ENCODE measurements around the gene CREB5.

The CREB5 gene

DNA sequence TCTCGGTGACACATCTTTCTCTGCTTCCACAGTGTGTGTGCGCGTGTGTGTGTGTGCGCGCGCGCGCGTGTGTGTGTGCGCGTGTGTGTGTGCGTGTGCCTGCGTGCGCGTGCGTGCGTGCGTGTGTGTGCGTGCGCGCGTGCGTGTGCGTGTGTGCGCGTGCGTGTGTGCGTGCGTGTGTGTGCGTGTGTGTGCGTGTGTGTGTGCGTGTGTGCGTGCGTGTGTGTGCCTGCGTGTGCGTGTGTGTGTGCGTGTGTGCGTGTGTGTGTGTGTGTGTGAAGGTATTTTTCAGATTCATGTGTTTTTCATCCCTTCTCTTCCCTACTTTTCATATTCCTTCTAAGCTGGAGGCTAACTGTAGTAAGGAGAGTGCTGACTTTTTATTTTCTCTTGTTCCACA, 148.4 kb downstream of the CREB5 start:
- H3K9ac ChIP-seq (ENCODE audit: low read length) = no peak overlapping the region
- no peaks in the 10 kb centered on the region for H3K27me3 ChIP-seq (ENCODE audit: control insufficient read depth in 1 of 2, insufficient read depth in 2 of 2, low read length in 2 of 2)
- no peaks in the 10 kb centered on the region for H3K4me1 ChIP-seq (ENCODE audit: insufficient read depth, low read length)
- no peak overlapping the region for H3K4me3 ChIP-seq (ENCODE audit: low read depth in 1 of 2, low read length in 2 of 2)
- no peaks in the 10 kb centered on the region for H3K36me3 ChIP-seq (ENCODE audit: insufficient read depth, low read length)
- H3K27ac ChIP-seq (ENCODE audit: low read depth, low read length) = no peak overlapping the region
- H3K9me3 ChIP-seq (ENCODE audit: low read length) = no peaks in the 10 kb centered on the region

DNA sequence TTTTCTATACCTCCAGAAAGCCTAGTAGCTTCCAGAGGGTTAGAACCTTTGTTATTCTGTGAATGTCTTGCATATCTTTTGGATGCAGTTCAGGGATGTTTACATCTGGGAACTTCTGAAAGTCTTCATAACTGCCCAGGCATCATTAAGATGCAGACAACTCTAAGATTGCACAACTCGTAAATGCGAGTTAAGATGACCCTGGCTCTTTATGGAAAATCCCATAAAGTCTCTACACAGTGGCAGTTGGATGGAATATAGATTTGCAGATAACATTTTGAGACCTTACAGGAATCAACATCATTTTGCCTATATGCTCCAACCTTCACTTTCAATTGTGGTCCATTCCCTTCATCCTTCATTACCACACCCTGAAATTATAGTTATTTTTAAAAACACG, 151.7 kb downstream of the CREB5 start:
- Histone ChIP-seq H3K4me1 (ENCODE audit: insufficient read depth, low read length) (no peaks in the 10 kb centered on the region), H3K4me3 (ENCODE audit: low read depth in 1 of 2, low read length in 2 of 2) (no peak overlapping the region), H3K9me3 (ENCODE audit: low read length) (no peaks in the 10 kb centered on the region), H3K36me3 (ENCODE audit: insufficient read depth, low read length) (no peaks in the 10 kb centered on the region), H3K9ac (ENCODE audit: low read length) (no peak overlapping the region), H3K27ac (ENCODE audit: low read depth, low read length) (no peak overlapping the region), H3K27me3 (ENCODE audit: control insufficient read depth in 1 of 2, insufficient read depth in 2 of 2, low read length in 2 of 2) (no peaks in the 10 kb centered on the region)

GRCh38 chr7:28564755-28565374, 152.5 kb downstream of the CREB5 start:
- H3K27me3 ChIP-seq (ENCODE audit: control insufficient read depth in 1 of 2, insufficient read depth in 2 of 2, low read length in 2 of 2) = no peaks in the 10 kb centered on the region
- H3K27ac ChIP-seq (ENCODE audit: low read depth, low read length) = no peak overlapping the region
- H3K9ac ChIP-seq (ENCODE audit: low read length) = no peak overlapping the region
- no peaks in the 10 kb centered on the region for H3K4me1 ChIP-seq (ENCODE audit: insufficient read depth, low read length)
- no peak overlapping the region for H3K4me3 ChIP-seq (ENCODE audit: low read depth in 1 of 2, low read length in 2 of 2)
- H3K36me3 ChIP-seq (ENCODE audit: insufficient read depth, low read length) = no peaks in the 10 kb centered on the region
- no peaks in the 10 kb centered on the region for H3K9me3 ChIP-seq (ENCODE audit: low read length)

- Histone ChIP-seq H3K9me3 (ENCODE audit: low read length) (no peaks in the 10 kb centered on the region), H3K4me3 (ENCODE audit: low read depth in 1 of 2, low read length in 2 of 2) (no peak overlapping the region), H3K27me3 (ENCODE audit: control insufficient read depth in 1 of 2, insufficient read depth in 2 of 2, low read length in 2 of 2) (no peaks in the 10 kb centered on the region), H3K9ac (ENCODE audit: low read length) (no peak overlapping the region), H3K36me3 (ENCODE audit: insufficient read depth, low read length) (no peaks in the 10 kb centered on the region), H3K4me1 (ENCODE audit: insufficient read depth, low read length) (no peaks in the 10 kb centered on the region), H3K27ac (ENCODE audit: low read depth, low read length) (no peak overlapping the region)
Measured at GRCh38 chr7:28565980-28566379, 153.7 kb downstream of the CREB5 start.

DNA sequence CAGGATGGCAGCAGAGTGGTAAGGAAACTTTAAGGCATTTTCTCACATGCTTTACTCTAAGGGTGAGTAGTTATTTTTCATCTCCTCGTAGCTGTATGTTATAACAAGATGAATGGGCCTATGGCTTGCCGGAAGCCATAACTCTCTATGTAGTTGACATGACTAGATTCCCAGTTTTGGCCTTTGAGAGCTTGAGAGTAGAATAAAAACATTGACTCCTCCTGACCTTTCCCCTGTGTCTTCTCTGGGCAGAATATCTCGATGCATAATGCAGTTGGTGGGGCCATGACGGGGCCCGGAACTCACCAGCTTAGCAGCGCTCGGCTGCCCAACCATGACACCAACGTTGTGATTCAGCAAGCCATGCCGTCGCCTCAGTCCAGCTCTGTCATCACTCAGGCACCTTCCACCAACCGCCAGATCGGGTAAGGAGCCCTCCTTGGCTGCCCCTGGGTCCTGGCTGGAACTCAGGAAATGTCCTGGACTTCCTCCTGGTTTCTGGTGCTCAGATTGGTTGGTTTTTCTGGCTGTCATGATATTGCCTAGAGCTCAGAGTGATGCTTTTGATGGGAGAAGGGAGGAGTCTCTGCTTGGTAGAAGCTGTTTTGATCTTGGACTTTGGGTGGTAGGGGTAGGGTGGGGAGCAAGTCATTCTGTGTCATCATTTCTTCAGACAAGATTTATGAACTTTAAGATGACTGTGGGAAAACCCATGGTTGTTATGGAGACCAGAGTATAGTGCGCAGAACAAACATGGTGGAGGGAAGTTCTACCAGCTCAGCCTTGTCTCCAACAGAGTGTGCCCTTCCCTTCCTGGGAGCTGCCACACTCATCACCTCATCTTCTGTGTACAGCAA, 158.0 kb downstream of the CREB5 start:
- Histone ChIP-seq H3K36me3 (ENCODE audit: insufficient read depth, low read length) (no peaks in the 10 kb centered on the region), H3K9ac (ENCODE audit: low read length) (no peak overlapping the region)

GRCh38 chr7:28570970-28571288, 158.6 kb downstream of the CREB5 start:
- H3K27ac ChIP-seq (ENCODE audit: low read depth, low read length) = no peak overlapping the region
- no peaks in the 10 kb centered on the region for H3K9me3 ChIP-seq (ENCODE audit: low read length)
- H3K27me3 ChIP-seq (ENCODE audit: control insufficient read depth in 1 of 2, insufficient read depth in 2 of 2, low read length in 2 of 2) = no peaks in the 10 kb centered on the region
- no peaks in the 10 kb centered on the region for H3K4me1 ChIP-seq (ENCODE audit: insufficient read depth, low read length)
- no peak overlapping the region for H3K9ac ChIP-seq (ENCODE audit: low read length)
- H3K4me3 ChIP-seq (ENCODE audit: low read depth in 1 of 2, low read length in 2 of 2) = no peak overlapping the region
- no peaks in the 10 kb centered on the region for H3K36me3 ChIP-seq (ENCODE audit: insufficient read depth, low read length)

More for the DNA sequence above, 158.0 kb downstream of the CREB5 start:
- no peaks in the 10 kb centered on the region for H3K4me1 ChIP-seq (ENCODE audit: insufficient read depth, low read length)
- H3K27me3 ChIP-seq (ENCODE audit: control insufficient read depth in 1 of 2, insufficient read depth in 2 of 2, low read length in 2 of 2) = no peaks in the 10 kb centered on the region
- H3K4me3 ChIP-seq (ENCODE audit: low read depth in 1 of 2, low read length in 2 of 2) = no peak overlapping the region
- H3K9me3 ChIP-seq (ENCODE audit: low read length) = no peaks in the 10 kb centered on the region
- H3K27ac ChIP-seq (ENCODE audit: low read depth, low read length) = no peak overlapping the region

- no peaks in the 10 kb centered on the region for H3K27me3 ChIP-seq (ENCODE audit: control insufficient read depth in 1 of 2, insufficient read depth in 2 of 2, low read length in 2 of 2)
- H3K9me3 ChIP-seq (ENCODE audit: low read length) = no peaks in the 10 kb centered on the region
- H3K4me3 ChIP-seq (ENCODE audit: low read depth in 1 of 2, low read length in 2 of 2) = no peak overlapping the region
- H3K9ac ChIP-seq (ENCODE audit: low read length) = no peak overlapping the region
- H3K27ac ChIP-seq (ENCODE audit: low read depth, low read length) = no peak overlapping the region
- no peaks in the 10 kb centered on the region for H3K36me3 ChIP-seq (ENCODE audit: insufficient read depth, low read length)
- H3K4me1 ChIP-seq (ENCODE audit: insufficient read depth, low read length) = no peaks in the 10 kb centered on the region
Measured at GRCh38 chr7:28571405-28571804, 159.1 kb downstream of the CREB5 start.

DNA sequence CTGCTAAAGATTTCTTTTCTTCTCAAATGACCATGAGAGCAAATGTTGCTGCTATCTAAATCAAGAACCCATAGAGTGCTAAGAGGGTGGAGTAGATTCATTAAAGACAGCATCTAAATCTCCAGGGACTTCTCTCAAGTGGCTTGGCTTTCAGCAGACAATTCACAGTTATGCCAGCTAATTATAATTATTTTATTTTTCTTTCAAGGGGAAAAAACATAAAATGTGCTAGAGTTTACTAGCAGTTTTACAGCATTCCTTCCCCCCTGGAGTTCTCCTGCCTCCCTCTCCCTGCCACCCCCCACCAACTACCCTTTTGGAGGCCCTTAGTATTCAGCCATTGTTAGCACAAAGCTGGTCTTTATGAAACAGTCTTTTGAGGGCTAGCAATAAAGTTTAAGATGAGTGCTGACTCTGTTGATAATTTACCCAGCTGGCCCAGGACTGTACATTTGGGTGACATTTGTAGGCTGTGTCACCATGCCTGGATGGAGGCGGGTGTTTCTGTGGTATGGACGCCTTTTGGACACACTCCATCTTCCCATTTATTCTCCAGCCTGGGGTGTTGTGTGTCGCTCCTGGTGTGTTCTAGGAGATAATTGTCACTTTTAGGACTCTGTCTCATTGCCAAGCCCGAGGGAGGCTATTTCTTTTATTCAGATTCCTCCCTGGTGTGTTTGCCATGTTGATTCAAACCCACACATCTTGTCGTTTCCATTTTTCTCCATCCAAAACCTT, 160.2 kb downstream of the CREB5 start:
- H3K27ac ChIP-seq (ENCODE audit: low read depth, low read length) = no peak overlapping the region
- no peaks in the 10 kb centered on the region for H3K27me3 ChIP-seq (ENCODE audit: control insufficient read depth in 1 of 2, insufficient read depth in 2 of 2, low read length in 2 of 2)
- no peak overlapping the region for H3K9ac ChIP-seq (ENCODE audit: low read length)
- H3K4me3 ChIP-seq (ENCODE audit: low read depth in 1 of 2, low read length in 2 of 2) = no peak overlapping the region
- H3K9me3 ChIP-seq (ENCODE audit: low read length) = no peaks in the 10 kb centered on the region
- no peaks in the 10 kb centered on the region for H3K36me3 ChIP-seq (ENCODE audit: insufficient read depth, low read length)
- H3K4me1 ChIP-seq (ENCODE audit: insufficient read depth, low read length) = no peaks in the 10 kb centered on the region

DNA sequence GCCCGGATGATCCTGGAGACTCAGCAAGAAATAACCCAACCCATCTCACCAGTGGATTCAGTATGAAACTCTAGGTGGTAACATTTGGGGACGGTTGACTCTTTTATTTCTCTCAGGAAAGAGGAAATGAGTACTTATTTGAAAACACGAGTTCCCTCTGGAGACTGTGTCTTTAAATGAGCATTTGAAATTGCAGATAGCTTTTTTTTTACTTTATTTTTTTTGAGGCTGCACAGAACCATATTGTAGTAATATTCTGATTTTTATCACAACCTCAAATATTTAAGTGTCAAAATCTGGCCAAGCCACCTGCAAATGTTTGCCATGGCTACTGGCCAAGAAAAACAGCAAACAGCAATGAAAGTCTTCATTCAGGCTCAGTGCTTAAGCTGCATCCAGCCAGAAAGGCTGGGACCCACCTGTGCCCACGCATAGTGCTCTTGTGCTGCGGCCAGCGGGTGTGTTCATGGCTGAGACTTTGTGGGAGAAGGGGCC, 160.8 kb downstream of the CREB5 start:
- no peak overlapping the region for H3K27ac ChIP-seq (ENCODE audit: low read depth, low read length)
- H3K9ac ChIP-seq (ENCODE audit: low read length) = no peak overlapping the region
- H3K4me3 ChIP-seq (ENCODE audit: low read depth in 1 of 2, low read length in 2 of 2) = no peak overlapping the region
- no peaks in the 10 kb centered on the region for H3K36me3 ChIP-seq (ENCODE audit: insufficient read depth, low read length)
- H3K9me3 ChIP-seq (ENCODE audit: low read length) = no peaks in the 10 kb centered on the region
- H3K27me3 ChIP-seq (ENCODE audit: control insufficient read depth in 1 of 2, insufficient read depth in 2 of 2, low read length in 2 of 2) = no peaks in the 10 kb centered on the region
- H3K4me1 ChIP-seq (ENCODE audit: insufficient read depth, low read length) = no peaks in the 10 kb centered on the region

DNA sequence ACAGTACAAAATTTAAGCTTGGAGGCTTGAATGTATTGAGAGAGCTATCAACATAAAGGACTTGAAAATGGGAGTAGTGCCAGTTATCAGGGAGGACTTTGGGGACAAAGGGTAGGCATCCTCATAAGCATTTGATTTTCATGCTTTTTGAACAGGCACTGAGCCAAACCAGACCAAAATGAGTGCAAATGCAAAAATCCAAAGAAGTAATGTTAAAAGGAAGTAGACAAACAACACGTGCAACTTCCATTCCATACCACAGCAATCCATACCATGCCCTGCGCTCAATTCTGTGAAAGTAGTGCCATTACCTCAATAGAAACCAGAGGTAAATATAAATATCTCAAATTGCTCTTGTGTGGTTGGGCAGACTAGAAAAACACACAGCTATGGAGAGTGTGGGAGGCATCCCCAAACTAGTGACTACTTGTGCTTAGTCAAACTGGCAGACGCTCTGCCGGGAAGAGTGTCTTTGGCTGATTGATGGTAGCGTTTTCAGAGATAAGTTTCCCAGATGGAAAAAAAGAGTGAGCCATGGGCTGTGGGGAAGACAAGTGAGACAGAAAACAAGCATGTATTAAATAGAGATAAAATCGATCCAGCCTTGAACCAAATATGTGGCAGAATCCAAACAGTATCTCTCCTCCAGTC, 161.5 kb downstream of the CREB5 start:
- H3K4me1 ChIP-seq (ENCODE audit: insufficient read depth, low read length) = no peaks in the 10 kb centered on the region
- H3K9ac ChIP-seq (ENCODE audit: low read length) = no peak overlapping the region
- no peaks in the 10 kb centered on the region for H3K27me3 ChIP-seq (ENCODE audit: control insufficient read depth in 1 of 2, insufficient read depth in 2 of 2, low read length in 2 of 2)
- no peaks in the 10 kb centered on the region for H3K36me3 ChIP-seq (ENCODE audit: insufficient read depth, low read length)
- no peak overlapping the region for H3K4me3 ChIP-seq (ENCODE audit: low read depth in 1 of 2, low read length in 2 of 2)
- H3K27ac ChIP-seq (ENCODE audit: low read depth, low read length) = no peak overlapping the region
- no peaks in the 10 kb centered on the region for H3K9me3 ChIP-seq (ENCODE audit: low read length)

DNA sequence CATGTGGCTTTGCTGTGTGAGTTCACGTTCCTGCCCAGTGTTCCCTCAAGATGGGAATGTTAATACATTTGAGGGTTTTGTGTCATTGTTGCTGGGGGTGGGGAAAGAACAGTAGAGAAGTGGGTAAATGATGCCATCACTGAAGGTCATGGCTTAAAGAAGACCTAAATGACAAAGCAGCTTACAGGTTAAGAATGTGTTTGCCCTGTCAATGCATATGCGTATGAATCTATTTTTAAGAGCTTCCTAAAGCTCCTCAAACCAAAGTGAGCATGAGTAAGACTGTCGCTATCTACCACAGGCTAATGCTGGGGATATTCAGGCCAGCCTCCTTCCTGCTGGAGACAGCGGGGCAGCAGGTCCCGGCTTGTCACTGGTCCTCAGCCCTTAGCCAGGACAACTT, 162.9 kb downstream of the CREB5 start:
- H3K4me3 ChIP-seq (ENCODE audit: low read depth in 1 of 2, low read length in 2 of 2) = no peak overlapping the region
- H3K27me3 ChIP-seq (ENCODE audit: control insufficient read depth in 1 of 2, insufficient read depth in 2 of 2, low read length in 2 of 2) = no peaks in the 10 kb centered on the region
- H3K27ac ChIP-seq (ENCODE audit: low read depth, low read length) = no peak overlapping the region
- no peaks in the 10 kb centered on the region for H3K4me1 ChIP-seq (ENCODE audit: insufficient read depth, low read length)
- no peaks in the 10 kb centered on the region for H3K36me3 ChIP-seq (ENCODE audit: insufficient read depth, low read length)
- H3K9me3 ChIP-seq (ENCODE audit: low read length) = no peaks in the 10 kb centered on the region
- H3K9ac ChIP-seq (ENCODE audit: low read length) = no peak overlapping the region

All from muscle layer of colon (tissue), 2 donors.